CD4-positive, CD25-positive, alpha-beta regulatory T cell (primary cell): ENCODE data around the gene OR51B2. TPM values are rescaled to one million over a fixed set of nuclear protein-coding genes. Genes with fewer than 3 reads are reported as not detected.

Experiments used
- ATAC-seq, 2 donors: fragments of 150-1000 bp; cut with Tn5 transposase; one replicate each; pipeline ENCODE4 v1.10.0; 2021; ENCODE audit warnings: low read depth in 2 of 2, moderate number of reproducible peaks in 2 of 2, moderate library complexity in 1 of 2
- DNase-seq, 3 donors: peaks; one replicate each; pipeline versions ENCODE4 v3.0.0 to v3.0.0-alpha.2; 2012 to 2022; ENCODE audit warnings: mixed read lengths in 1 of 3
- H3K27ac ChIP-seq: one replicate; pipeline ENCODE4 v1.7.0; 2013; ENCODE audit warnings: mild to moderate bottlenecking, low read length; ENCODE audit not compliant: insufficient read depth, poor library complexity, severe bottlenecking
- H3K27me3 ChIP-seq: one replicate; pipeline ENCODE4 v1.7.0; 2013; ENCODE audit warnings: low read length; ENCODE audit not compliant: control insufficient read depth, insufficient read depth
- H3K36me3 ChIP-seq: one replicate; pipeline ENCODE4 v1.7.0; 2013; ENCODE audit warnings: mild to moderate bottlenecking, low read length, moderate library complexity; ENCODE audit not compliant: control insufficient read depth, insufficient read depth
- H3K4me1 ChIP-seq: 2 replicates; pipeline ENCODE4 v1.7.0; 2013; ENCODE audit warnings: mild to moderate bottlenecking, low read length; ENCODE audit not compliant: insufficient read depth, control insufficient read depth, poor library complexity, severe bottlenecking
- H3K4me3 ChIP-seq: one replicate; pipeline ENCODE4 v1.7.0; 2013; ENCODE audit warnings: low read depth, mild to moderate bottlenecking, low read length, moderate library complexity
- H3K9me3 ChIP-seq, 2 experiments: 1 replicate in 1 of 2; 2 replicates in 1 of 2; pipeline ENCODE4 v1.7.0; 2013; ENCODE audit warnings: low read length in 2 of 2, mild to moderate bottlenecking in 1 of 2, moderate library complexity in 1 of 2; ENCODE audit not compliant: control insufficient read depth in 2 of 2
- H3K27ac Mint-ChIP-seq, 3 donors: one replicate each; pipeline ENCODE4 v1.8.0; 2020 to 2022; ENCODE audit warnings: mild to moderate bottlenecking in 3 of 3, mixed read lengths in 3 of 3, moderate library complexity in 2 of 3
- H3K27me3 Mint-ChIP-seq: one replicate; pipeline ENCODE4 v1.8.0; 2022; ENCODE audit warnings: mild to moderate bottlenecking, mixed read lengths
- H3K36me3 Mint-ChIP-seq: one replicate; pipeline ENCODE4 v1.8.0; 2020; ENCODE audit warnings: mixed read lengths
- H3K4me1 Mint-ChIP-seq, 4 donors: one replicate each; pipeline ENCODE4 v1.8.0; 2020 to 2022; ENCODE audit warnings: mixed read lengths in 4 of 4, mild to moderate bottlenecking in 1 of 4
- H3K4me3 Mint-ChIP-seq, 4 donors: one replicate each; pipeline ENCODE4 v1.8.0; 2020 to 2022; ENCODE audit warnings: mild to moderate bottlenecking in 4 of 4, mixed read lengths in 4 of 4, moderate library complexity in 3 of 4
- H3K9me3 Mint-ChIP-seq, 7 donors: one replicate each; pipeline ENCODE4 v1.8.0; 2020 to 2022; ENCODE audit warnings: mixed read lengths in 7 of 7, mild to moderate bottlenecking in 3 of 7, moderate library complexity in 2 of 7
- polyA plus RNA-seq, 4 donors: library from polyadenylated mRNA; unstranded; fragments of 300-500 nt; fragmentation: Illumina TruSeq; gene quantifications; one replicate each; pipeline ENCODE4 v1.2.3, GENCODE V29; 2021
- total RNA-seq: library from RNA; stranded (reverse); gene quantifications from one replicate; pipeline ENCODE4 v1.2.3, GENCODE V29; 2022

The OR51B2 gene
- total and polyA plus RNA-seq, 5 donors from 2014 or later: not detected

- Mint-ChIP-seq H3K36me3 (no peaks in the 10 kb centered on the region), H3K27me3 (peaks cover 4% of the 10 kb centered on the region), H3K27ac (no peak overlapping the region), H3K4me1 (no peaks in the 10 kb centered on the region), H3K4me3 (peak overlapping the region in 1 of 4 donors; percentile 63), H3K9me3 (peaks cover 0 to 4% (median 0%) of the 10 kb centered on the region in 7 donors)
- ATAC-seq: no peak
- Histone ChIP-seq H3K27me3 (no peaks in the 10 kb centered on the region), H3K4me3 (no peak overlapping the region), H3K4me1 (no peaks in the 10 kb centered on the region), H3K27ac (no peak overlapping the region), H3K9me3 (no peaks in the 10 kb centered on the region), H3K36me3 (no peaks in the 10 kb centered on the region)
- DNase-seq: no peak
These were observed 16.7 kb downstream of the OR51B2 start for GRCh38 chr11:5307256-5308019.

- H3K27me3 ChIP-seq: no peaks in the 10 kb centered on the region
- H3K9me3 ChIP-seq: no peaks in the 10 kb centered on the region
- H3K4me3 ChIP-seq: no peak overlapping the region
- DNase-seq (no peak), ATAC-seq (no peak)
- peaks cover 0 to 4% (median 0%) of the 10 kb centered on the region in 7 donors for H3K9me3 Mint-ChIP-seq
- no peak overlapping the region for H3K27ac Mint-ChIP-seq
- no peak overlapping the region for H3K27ac ChIP-seq
- H3K36me3 ChIP-seq: no peaks in the 10 kb centered on the region
- no peaks in the 10 kb centered on the region for H3K36me3 Mint-ChIP-seq
- no peaks in the 10 kb centered on the region for H3K4me1 Mint-ChIP-seq
- no peak overlapping the region for H3K4me3 Mint-ChIP-seq
- H3K4me1 ChIP-seq: no peaks in the 10 kb centered on the region
- peaks cover 4% of the 10 kb centered on the region for H3K27me3 Mint-ChIP-seq
These were observed 20.1 kb downstream of the OR51B2 start for GRCh38 chr11:5304046-5304445.

GRCh38 chr11:5303626-5304025 is 20.5 kb downstream of the OR51B2 start:
- no peak overlapping the region for H3K27ac Mint-ChIP-seq
- Histone ChIP-seq H3K4me3 (no peak overlapping the region), H3K9me3 (no peaks in the 10 kb centered on the region), H3K36me3 (no peaks in the 10 kb centered on the region), H3K4me1 (no peaks in the 10 kb centered on the region), H3K27me3 (no peaks in the 10 kb centered on the region), H3K27ac (no peak overlapping the region)
- H3K36me3 Mint-ChIP-seq: no peaks in the 10 kb centered on the region
- ATAC-seq: no peak
- H3K27me3 Mint-ChIP-seq: peaks cover 4% of the 10 kb centered on the region
- H3K4me3 Mint-ChIP-seq: no peak overlapping the region
- peaks cover 0 to 4% (median 0%) of the 10 kb centered on the region in 7 donors for H3K9me3 Mint-ChIP-seq
- no peaks in the 10 kb centered on the region for H3K4me1 Mint-ChIP-seq
- DNase-seq: no peak

DNA sequence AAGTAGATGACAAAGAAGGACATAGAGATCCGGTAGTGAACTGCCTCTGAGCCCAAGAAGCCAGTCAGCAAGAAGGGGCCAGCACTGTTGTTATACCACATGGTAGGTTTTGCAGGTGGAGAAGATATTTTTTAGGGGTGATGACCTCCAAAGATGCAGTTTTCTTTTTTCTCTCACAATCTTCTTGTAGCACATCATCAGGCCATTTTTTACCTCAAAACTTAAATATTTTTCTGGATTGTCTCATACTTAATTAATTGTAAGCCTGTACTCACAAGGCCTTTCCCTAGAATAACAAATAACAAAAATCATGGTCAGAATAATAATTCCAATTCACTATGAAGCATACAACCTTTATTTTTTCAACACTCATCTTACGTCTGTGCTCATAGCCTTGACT is 22.3 kb downstream of the OR51B2 start, which contains the start of gene OR51B4:
Gene OR51B4 (minus strand): TSS at position 101 of the 400 bp plus-strand sequence. CDS start 0 bp downstream, at position 101.
- Mint-ChIP-seq H3K27ac (no peak within 1 kb of the TSS), H3K4me3 (no peak within 1 kb of the TSS), H3K4me1 (no peaks in the 10 kb centered on the region), H3K9me3 (peaks cover 0 to 2% (median 0%) of the 10 kb centered on the region in 7 donors), H3K27me3 (no peaks in the 10 kb centered on the region), H3K36me3 (no peaks in the 10 kb centered on the region)
- Histone ChIP-seq H3K27me3 (no peaks in the 10 kb centered on the region), H3K4me1 (no peaks in the 10 kb centered on the region), H3K27ac (no peak within 1 kb of the TSS), H3K4me3 (no peak within 1 kb of the TSS), H3K9me3 (no peaks in the 10 kb centered on the region), H3K36me3 (no peaks in the 10 kb centered on the region)
- DNase-seq (no peak), ATAC-seq (no peak)

DNA sequence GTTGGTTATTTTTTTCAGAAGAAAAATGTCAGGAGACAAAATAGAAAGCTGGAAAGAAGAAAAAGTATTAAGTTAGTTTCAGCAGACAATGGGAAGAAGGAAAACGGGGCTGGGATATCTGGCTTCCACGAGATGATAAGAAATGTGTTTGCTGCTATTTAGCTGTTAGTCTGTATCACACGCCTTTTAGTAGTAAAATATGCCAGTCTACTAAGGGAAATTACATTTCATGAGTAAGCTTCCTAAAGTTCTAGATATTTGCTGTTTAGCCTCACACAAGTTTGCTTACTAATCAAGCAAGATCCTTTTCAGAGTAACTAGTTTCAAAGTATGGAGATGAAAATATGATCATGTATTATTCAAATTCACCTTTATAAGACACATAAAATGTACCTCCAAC is 23.8 kb downstream of the OR51B2 start:
- Mint-ChIP-seq H3K36me3 (no peaks in the 10 kb centered on the region), H3K9me3 (peaks cover 0 to 2% (median 0%) of the 10 kb centered on the region in 7 donors), H3K4me1 (no peaks in the 10 kb centered on the region), H3K4me3 (no peak overlapping the region), H3K27me3 (no peaks in the 10 kb centered on the region), H3K27ac (no peak overlapping the region)
- no peaks in the 10 kb centered on the region for H3K4me1 ChIP-seq
- H3K4me3 ChIP-seq: no peak overlapping the region
- no peak for ATAC-seq
- H3K9me3 ChIP-seq: no peaks in the 10 kb centered on the region
- no peaks in the 10 kb centered on the region for H3K36me3 ChIP-seq
- H3K27ac ChIP-seq: no peak overlapping the region
- H3K27me3 ChIP-seq: no peaks in the 10 kb centered on the region
- DNase-seq: no peak

- Mint-ChIP-seq H3K36me3 (no peaks in the 10 kb centered on the region), H3K27me3 (no peaks in the 10 kb centered on the region), H3K4me1 (no peaks in the 10 kb centered on the region), H3K9me3 (peaks cover 0 to 2% (median 0%) of the 10 kb centered on the region in 7 donors), H3K27ac (no peak overlapping the region), H3K4me3 (no peak overlapping the region)
- Histone ChIP-seq H3K4me3 (no peak overlapping the region), H3K27ac (no peak overlapping the region), H3K9me3 (no peaks in the 10 kb centered on the region), H3K4me1 (no peaks in the 10 kb centered on the region), H3K27me3 (no peaks in the 10 kb centered on the region), H3K36me3 (no peaks in the 10 kb centered on the region)
- DNase-seq (no peak), ATAC-seq (no peak)
These were observed 25.6 kb downstream of the OR51B2 start for GRCh38 chr11:5298451-5298850.

DNA sequence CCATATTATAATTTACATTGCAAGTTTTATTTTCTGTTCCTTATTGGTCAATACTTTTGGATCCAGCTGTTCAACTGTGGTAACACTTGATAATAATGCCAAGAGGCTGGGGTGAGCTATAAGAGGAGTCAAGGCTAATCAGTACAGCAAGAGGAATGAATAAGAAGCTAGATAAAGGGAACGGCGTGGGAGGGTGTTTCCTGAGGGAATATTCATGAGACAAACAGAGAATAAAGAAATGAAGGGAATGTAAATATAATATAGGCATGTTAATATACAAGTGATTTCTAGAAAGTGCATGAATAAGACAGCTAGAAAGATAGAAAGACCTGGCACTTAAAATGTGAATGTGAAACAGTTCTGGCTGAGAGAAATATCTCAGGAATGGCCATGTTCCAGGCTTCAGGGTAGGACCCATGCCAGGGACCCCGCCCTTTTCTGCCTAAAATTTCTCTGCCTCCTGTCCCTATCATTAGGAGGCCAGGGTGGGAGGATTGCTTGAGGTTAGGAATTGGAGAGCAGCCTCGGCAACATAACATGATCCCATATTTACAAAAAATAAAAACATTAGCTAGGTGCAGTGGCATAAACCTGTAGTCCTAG is 26.3 kb downstream of the OR51B2 start:
- Histone ChIP-seq H3K9me3 (no peaks in the 10 kb centered on the region), H3K27me3 (no peaks in the 10 kb centered on the region), H3K4me1 (no peaks in the 10 kb centered on the region), H3K36me3 (no peaks in the 10 kb centered on the region), H3K4me3 (no peak overlapping the region), H3K27ac (no peak overlapping the region)
- H3K27me3 Mint-ChIP-seq: no peaks in the 10 kb centered on the region
- no peaks in the 10 kb centered on the region for H3K4me1 Mint-ChIP-seq
- ATAC-seq (no peak), DNase-seq (no peak)
- peaks cover 0 to 2% (median 0%) of the 10 kb centered on the region in 7 donors for H3K9me3 Mint-ChIP-seq
- no peak overlapping the region for H3K4me3 Mint-ChIP-seq
- H3K27ac Mint-ChIP-seq: no peak overlapping the region
- no peaks in the 10 kb centered on the region for H3K36me3 Mint-ChIP-seq
